Astrocyte (in vitro differentiated cells and primary cell): ENCODE results near the gene GPATCH2. TPM values are rescaled to one million over a fixed set of nuclear protein-coding genes. Genes with fewer than 3 reads are reported as not detected.

Experiments used
- DNase-seq: peaks from one replicate; pipeline ENCODE4 v3.0.0-alpha.2; 2010; ENCODE audit warnings: low read depth
- FAIRE-seq: peaks from 2 replicates; lab custom pipeline; 2011; peaks lifted over from hg19 to GRCh38; lab: Jason Lieb, UNC
- H2AFZ ChIP-seq: 2 replicates; pipeline ENCODE4 v1.6.0; 2012; ENCODE audit warnings: low read depth, low read length, inconsistent platforms
- H3K27ac ChIP-seq: 2 replicates; pipeline ENCODE4 v1.5.1; 2011; ENCODE audit warnings: low read depth, low read length, inconsistent platforms
- H3K27me3 ChIP-seq: 2 replicates; pipeline ENCODE4 v1.6.0; 2011; ENCODE audit warnings: low read length, inconsistent platforms; ENCODE audit not compliant: insufficient read depth
- H3K36me3 ChIP-seq: 2 replicates; pipeline ENCODE4 v1.5.1; 2011; ENCODE audit warnings: low read length, inconsistent platforms; ENCODE audit not compliant: insufficient read depth
- H3K4me1 ChIP-seq: 2 replicates; pipeline ENCODE4 v1.5.1; 2011; ENCODE audit warnings: low read length, inconsistent platforms; ENCODE audit not compliant: insufficient read depth
- H3K4me2 ChIP-seq: 2 replicates; pipeline ENCODE4 v1.6.0; 2012; ENCODE audit warnings: low read length, inconsistent platforms
- H3K4me3 ChIP-seq: 2 replicates; pipeline ENCODE4 v1.5.1; 2011; ENCODE audit warnings: low read depth, mild to moderate bottlenecking, low read length, inconsistent platforms; ENCODE audit not compliant: insufficient read depth
- H3K79me2 ChIP-seq: 2 replicates; pipeline ENCODE4 v1.6.0; 2012; ENCODE audit warnings: mild to moderate bottlenecking, low read length, inconsistent platforms; ENCODE audit not compliant: insufficient read depth
- H3K9ac ChIP-seq: 2 replicates; pipeline ENCODE4 v1.6.0; 2012; ENCODE audit warnings: mild to moderate bottlenecking, low read length, inconsistent platforms
- H3K9me3 ChIP-seq: 2 replicates; pipeline ENCODE4 v1.5.1; 2012; ENCODE audit warnings: low read depth, mild to moderate bottlenecking, low read length, inconsistent platforms; ENCODE audit not compliant: insufficient read depth
- H4K20me1 ChIP-seq: 2 replicates; pipeline ENCODE4 v1.6.0; 2012; ENCODE audit warnings: low read length, inconsistent platforms; ENCODE audit not compliant: insufficient read depth
- H3K27ac Mint-ChIP-seq: one replicate; pipeline ENCODE4 v1.8.0; 2021; ENCODE audit warnings: mild to moderate bottlenecking, mixed read lengths; ENCODE audit not compliant: unreplicated experiment
- H3K27me3 Mint-ChIP-seq: one replicate; pipeline ENCODE4 v1.8.0; 2021; ENCODE audit warnings: low read depth, mixed read lengths; ENCODE audit not compliant: unreplicated experiment
- H3K36me3 Mint-ChIP-seq: one replicate; pipeline ENCODE4 v1.8.0; 2021; ENCODE audit warnings: low read depth, mixed read lengths; ENCODE audit not compliant: unreplicated experiment
- H3K4me1 Mint-ChIP-seq: one replicate; pipeline ENCODE4 v1.8.0; 2021; ENCODE audit warnings: low read depth, mixed read lengths; ENCODE audit not compliant: unreplicated experiment
- H3K4me3 Mint-ChIP-seq: one replicate; pipeline ENCODE4 v1.8.0; 2021; ENCODE audit warnings: mild to moderate bottlenecking, moderate library complexity, mixed read lengths; ENCODE audit not compliant: unreplicated experiment
- H3K9me3 Mint-ChIP-seq: one replicate; pipeline ENCODE4 v1.8.0; 2021; ENCODE audit warnings: mild to moderate bottlenecking, mixed read lengths; ENCODE audit not compliant: unreplicated experiment
- EZH2 ChIP-seq: IDR thresholded peaks from 2 replicates; pipeline ENCODE4 v1.6.1; 2012; ENCODE audit warnings: mild to moderate bottlenecking, low read length, inconsistent platforms; ENCODE audit not compliant: insufficient read depth
- total RNA-seq: library from RNA; stranded (reverse); gene quantifications from 2 replicates; pipeline ENCODE4 v1.2.1, GENCODE V29; 2021
- TF ChIP-seq, protein P1 (sequence below): IDR thresholded peaks from 2 replicates; pipeline ENCODE4 v1.5.1; 2011; ENCODE audit warnings: low read depth, mild to moderate bottlenecking, inconsistent platforms, low read length, moderate library complexity; ENCODE audit not compliant: insufficient read depth

GPATCH2 gene
- total RNA-seq, 1 donor from 2014 or later = 14.1 TPM

DNA sequence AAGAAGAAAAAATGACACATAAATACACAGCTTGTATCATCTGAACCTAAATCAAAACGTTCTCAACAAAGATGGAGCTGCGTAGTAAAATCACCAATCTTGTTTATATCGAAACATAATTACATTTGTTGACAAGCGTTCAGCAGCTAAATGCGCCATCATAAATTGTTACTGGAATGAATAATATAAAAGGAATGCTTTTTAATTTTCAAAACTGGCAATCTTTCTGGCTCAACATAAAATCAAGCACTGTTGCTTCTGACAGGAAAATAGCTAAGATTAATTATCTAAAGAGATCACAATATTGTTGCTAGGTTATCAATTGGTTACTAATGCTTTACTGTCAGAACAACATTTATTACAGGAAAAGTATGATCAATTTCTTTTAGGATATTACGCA is 181.5 kb downstream of the GPATCH2 start:
- H3K27ac Mint-ChIP-seq = no peak overlapping the region
- H3K9me3 Mint-ChIP-seq = no peaks in the 10 kb centered on the region
- H3K36me3 Mint-ChIP-seq = no peaks in the 10 kb centered on the region
- no peak for TF ChIP-seq EZH2
- Histone ChIP-seq H2AFZ (no peak overlapping the region), H3K9ac (no peak overlapping the region), H3K4me1 (peaks cover 4% of the 10 kb centered on the region), H3K4me2 (no peak overlapping the region), H3K27me3 (no peaks in the 10 kb centered on the region), H3K27ac (no peak overlapping the region), H3K36me3 (peaks cover 12% of the 10 kb centered on the region), H3K9me3 (no peaks in the 10 kb centered on the region), H3K4me3 (no peak overlapping the region), H4K20me1 (no peaks in the 10 kb centered on the region), H3K79me2 (no peaks in the 10 kb centered on the region)
- H3K4me1 Mint-ChIP-seq = peaks cover 17% of the 10 kb centered on the region
- FAIRE-seq (no peak), DNase-seq (no peak)
- no peaks in the 10 kb centered on the region for H3K27me3 Mint-ChIP-seq
- H3K4me3 Mint-ChIP-seq = no peak overlapping the region

DNA sequence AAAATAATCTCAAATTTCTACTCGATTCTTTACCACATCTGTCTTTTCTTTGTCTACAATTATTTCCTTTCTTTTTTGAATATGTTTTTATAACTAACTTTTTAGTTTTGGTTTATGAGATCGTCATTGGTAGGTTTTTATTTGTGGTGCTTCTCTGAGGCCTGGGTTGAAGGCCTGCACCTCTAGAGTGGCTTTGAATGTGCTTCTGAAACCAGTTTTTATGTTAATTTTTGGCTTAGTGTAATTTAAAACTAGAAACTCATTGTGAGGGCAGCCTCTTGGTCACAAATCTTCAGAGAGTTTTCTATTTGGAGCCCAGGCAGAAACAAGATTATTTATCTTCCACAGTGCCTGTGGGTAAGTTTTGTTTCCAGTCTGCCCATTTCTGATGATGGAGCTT is 187.0 kb downstream of the GPATCH2 start:
- no peaks in the 10 kb centered on the region for H3K4me1 Mint-ChIP-seq
- no peak overlapping the region for H3K4me3 Mint-ChIP-seq
- Histone ChIP-seq H3K4me2 (no peak overlapping the region), H3K27ac (no peak overlapping the region), H3K4me1 (no peaks in the 10 kb centered on the region), H4K20me1 (no peaks in the 10 kb centered on the region), H3K4me3 (no peak overlapping the region), H2AFZ (no peak overlapping the region), H3K27me3 (no peaks in the 10 kb centered on the region), H3K9me3 (no peaks in the 10 kb centered on the region), H3K9ac (no peak overlapping the region), H3K79me2 (no peaks in the 10 kb centered on the region), H3K36me3 (peaks cover 8% of the 10 kb centered on the region)
- peaks cover 4% of the 10 kb centered on the region for H3K9me3 Mint-ChIP-seq
- peaks cover 12% of the 10 kb centered on the region for H3K36me3 Mint-ChIP-seq
- DNase-seq (no peak), FAIRE-seq (no peak)
- no peak overlapping the region for H3K27ac Mint-ChIP-seq
- TF ChIP-seq, protein P1, sequence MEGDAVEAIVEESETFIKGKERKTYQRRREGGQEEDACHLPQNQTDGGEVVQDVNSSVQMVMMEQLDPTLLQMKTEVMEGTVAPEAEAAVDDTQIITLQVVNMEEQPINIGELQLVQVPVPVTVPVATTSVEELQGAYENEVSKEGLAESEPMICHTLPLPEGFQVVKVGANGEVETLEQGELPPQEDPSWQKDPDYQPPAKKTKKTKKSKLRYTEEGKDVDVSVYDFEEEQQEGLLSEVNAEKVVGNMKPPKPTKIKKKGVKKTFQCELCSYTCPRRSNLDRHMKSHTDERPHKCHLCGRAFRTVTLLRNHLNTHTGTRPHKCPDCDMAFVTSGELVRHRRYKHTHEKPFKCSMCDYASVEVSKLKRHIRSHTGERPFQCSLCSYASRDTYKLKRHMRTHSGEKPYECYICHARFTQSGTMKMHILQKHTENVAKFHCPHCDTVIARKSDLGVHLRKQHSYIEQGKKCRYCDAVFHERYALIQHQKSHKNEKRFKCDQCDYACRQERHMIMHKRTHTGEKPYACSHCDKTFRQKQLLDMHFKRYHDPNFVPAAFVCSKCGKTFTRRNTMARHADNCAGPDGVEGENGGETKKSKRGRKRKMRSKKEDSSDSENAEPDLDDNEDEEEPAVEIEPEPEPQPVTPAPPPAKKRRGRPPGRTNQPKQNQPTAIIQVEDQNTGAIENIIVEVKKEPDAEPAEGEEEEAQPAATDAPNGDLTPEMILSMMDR = no peak
- H3K27me3 Mint-ChIP-seq = no peaks in the 10 kb centered on the region

DNA sequence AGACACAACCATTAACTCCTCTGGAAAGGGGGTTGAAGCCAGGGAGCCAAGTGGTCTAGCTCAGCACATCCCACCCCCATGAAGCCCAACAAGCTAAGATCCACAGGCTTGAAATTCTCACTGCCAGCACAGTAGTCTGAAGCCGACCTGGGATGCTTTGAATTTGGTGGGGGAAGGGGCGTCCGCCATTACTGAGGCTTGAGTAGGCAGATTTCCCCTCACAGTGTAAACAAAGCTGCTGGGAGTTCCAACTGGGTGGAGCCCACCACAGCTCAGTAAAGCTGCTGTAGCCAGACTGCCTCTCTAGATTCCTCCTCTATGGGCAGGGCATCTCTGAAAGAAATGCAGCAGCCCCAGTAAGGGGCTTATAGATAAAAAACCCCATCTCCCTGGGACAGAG is 193.5 kb downstream of the GPATCH2 start:
- no peak overlapping the region for H3K4me2 ChIP-seq
- DNase-seq = no peak
- H3K9ac ChIP-seq = no peak overlapping the region
- Mint-ChIP-seq H3K27ac (no peak overlapping the region), H3K4me3 (no peak overlapping the region), H3K9me3 (peaks cover 4% of the 10 kb centered on the region), H3K4me1 (peaks cover 2% of the 10 kb centered on the region), H3K36me3 (peaks cover 13% of the 10 kb centered on the region), H3K27me3 (no peaks in the 10 kb centered on the region)
- no peak for FAIRE-seq
- no peak for TF ChIP-seq EZH2
- TF ChIP-seq, protein P1 = no peak
- no peak overlapping the region for H3K4me3 ChIP-seq
- H3K27ac ChIP-seq = no peak overlapping the region
- no peaks in the 10 kb centered on the region for H3K4me1 ChIP-seq
- H3K9me3 ChIP-seq = no peaks in the 10 kb centered on the region
- no peaks in the 10 kb centered on the region for H4K20me1 ChIP-seq
- H3K27me3 ChIP-seq = no peaks in the 10 kb centered on the region
- no peaks in the 10 kb centered on the region for H3K79me2 ChIP-seq
- H3K36me3 ChIP-seq = no peaks in the 10 kb centered on the region
- no peak overlapping the region for H2AFZ ChIP-seq
